Measurements from ENCODE around the gene SERPINA1. TPM values are rescaled to one million over a fixed set of nuclear protein-coding genes. Genes with fewer than 3 reads are reported as not detected.
"Not testable (repeated sequence)": the region's sequence is repeated elsewhere in the genome, so short reads cannot be mapped to it uniquely, and the experiment has no call there.

The SERPINA1 gene
- not detected for polyA plus RNA-seq (2013, experiment 1 of 2; ENCODE audit: insufficient read length)
- polyA plus RNA-seq (2013, experiment 2 of 2; ENCODE audit: insufficient read length) = 0.14 TPM

- DNase-seq = no peak
Measured at GRCh38 chr14:94388384-94389103, at the start of gene SERPINA1. Gene SERPINA1, minus strand, starts transcription at chr14:94388602. Its CDS starts 5,365 bp downstream, at chr14:94383237.

GRCh38 chr14:94428610-94429009, 40.2 kb upstream of the SERPINA1 start:
- DNase-seq = no peak

- no peak for DNase-seq
Measured at GRCh38 chr14:94427016-94427613, 38.7 kb upstream of the SERPINA1 start.

GRCh38 chr14:94426526-94426925, 38.1 kb upstream of the SERPINA1 start:
- DNase-seq = no peak

- DNase-seq = no peak
Measured at GRCh38 chr14:94424371-94424770, 36.0 kb upstream of the SERPINA1 start.

GRCh38 chr14:94423453-94424056, 35.2 kb upstream of the SERPINA1 start:
- peak; percentile 63 for DNase-seq

GRCh38 chr14:94421316-94421715, 32.9 kb upstream of the SERPINA1 start:
- DNase-seq = no peak

GRCh38 chr14:94417497-94418205, 29.2 kb upstream of the SERPINA1 start:
- DNase-seq = not testable (repeated sequence)

- DNase-seq = no peak
Measured at GRCh38 chr14:94412671-94413638, 24.6 kb upstream of the SERPINA1 start.

- no peak for DNase-seq
Measured at GRCh38 chr14:94411638-94412037, 23.2 kb upstream of the SERPINA1 start.

- not testable (repeated sequence) for DNase-seq
Measured at GRCh38 chr14:94409430-94409829, 21.0 kb upstream of the SERPINA1 start.

GRCh38 chr14:94408546-94409095, 20.2 kb upstream of the SERPINA1 start:
- DNase-seq = no peak

GRCh38 chr14:94407906-94408305, 19.5 kb upstream of the SERPINA1 start:
- DNase-seq = peak; percentile 30

GRCh38 chr14:94406910-94407309, 18.5 kb upstream of the SERPINA1 start:
- DNase-seq = no peak

GRCh38 chr14:94405486-94405885, 17.1 kb upstream of the SERPINA1 start:
- DNase-seq = no peak

- DNase-seq = no peak
Measured at GRCh38 chr14:94404561-94404960, 16.2 kb upstream of the SERPINA1 start.

GRCh38 chr14:94403312-94403932, 15.0 kb upstream of the SERPINA1 start:
- DNase-seq = no peak

GRCh38 chr14:94401083-94401482, 12.7 kb upstream of the SERPINA1 start:
- DNase-seq = no peak

GRCh38 chr14:94400422-94400841, 12.0 kb upstream of the SERPINA1 start:
- DNase-seq = no peak

- no peak for DNase-seq
Measured at GRCh38 chr14:94398536-94398935, 10.1 kb upstream of the SERPINA1 start.

GRCh38 chr14:94398182-94398479, 9.7 kb upstream of the SERPINA1 start:
- DNase-seq = no peak

Measured in fibroblast of skin of abdomen (primary cell).